BLaER1 (cell line): Measurements from ENCODE around the gene ISL1.

ENCODE experiments used
- H3K27ac ChIP-seq: shearing (Covaris generic); formaldehyde crosslinking; 2 replicates; pipeline ENCODE4 v1.8.1; 2022
- H3K27me3 ChIP-seq: shearing (Covaris generic); formaldehyde crosslinking; 2 replicates; pipeline ENCODE4 v1.8.1; 2022
- H3K36me3 ChIP-seq: shearing (Covaris generic); formaldehyde crosslinking; 2 replicates; pipeline ENCODE4 v1.8.1; 2022
- H3K4me1 ChIP-seq: shearing (Covaris generic); formaldehyde crosslinking; 2 replicates; pipeline ENCODE4 v1.8.1; 2022
- H3K4me2 ChIP-seq: shearing (Covaris generic); formaldehyde crosslinking; 2 replicates; pipeline ENCODE4 v1.8.1; 2022
- H3K4me3 ChIP-seq: shearing (Covaris generic); formaldehyde crosslinking; 2 replicates; pipeline ENCODE4 v1.8.1; 2022
- H3K9ac ChIP-seq: shearing (Covaris generic); formaldehyde crosslinking; 2 replicates; pipeline ENCODE4 v1.8.1; 2022
- H3K9me3 ChIP-seq: shearing (Covaris generic); formaldehyde crosslinking; 2 replicates; pipeline ENCODE4 v1.8.1; 2022
- H4K20me1 ChIP-seq: shearing (Covaris generic); formaldehyde crosslinking; 2 replicates; pipeline ENCODE4 v1.8.1; 2022
- Cebpa-rat ChIP-seq: shearing (Covaris generic); IDR thresholded peaks from 2 replicates; pipeline ENCODE4 v1.8.1; 2022

The ISL1 gene

GRCh38 chr5:51439232-51439631, 56.0 kb downstream of the ISL1 start:
- Histone ChIP-seq H3K4me2 (no peak overlapping the region), H3K27ac (no peak overlapping the region), H3K4me1 (no peaks in the 10 kb centered on the region), H3K36me3 (no peaks in the 10 kb centered on the region), H4K20me1 (no peaks in the 10 kb centered on the region), H3K9me3 (no peaks in the 10 kb centered on the region), H3K9ac (no peak overlapping the region), H3K4me3 (no peak overlapping the region), H3K27me3 (no peaks in the 10 kb centered on the region)
- TF ChIP-seq Cebpa-rat: no peak
